NCI-H2107 treated with DMSO at 0.1 percent for 48 hours (cell line): ENCODE data around the gene PDE4C.

Source experiments
- DNase-seq: peaks from one replicate; lab custom pipeline; 2025; ENCODE audit not compliant: unreplicated experiment; lab: John Stamatoyannopoulos, UW

The PDE4C gene

DNA sequence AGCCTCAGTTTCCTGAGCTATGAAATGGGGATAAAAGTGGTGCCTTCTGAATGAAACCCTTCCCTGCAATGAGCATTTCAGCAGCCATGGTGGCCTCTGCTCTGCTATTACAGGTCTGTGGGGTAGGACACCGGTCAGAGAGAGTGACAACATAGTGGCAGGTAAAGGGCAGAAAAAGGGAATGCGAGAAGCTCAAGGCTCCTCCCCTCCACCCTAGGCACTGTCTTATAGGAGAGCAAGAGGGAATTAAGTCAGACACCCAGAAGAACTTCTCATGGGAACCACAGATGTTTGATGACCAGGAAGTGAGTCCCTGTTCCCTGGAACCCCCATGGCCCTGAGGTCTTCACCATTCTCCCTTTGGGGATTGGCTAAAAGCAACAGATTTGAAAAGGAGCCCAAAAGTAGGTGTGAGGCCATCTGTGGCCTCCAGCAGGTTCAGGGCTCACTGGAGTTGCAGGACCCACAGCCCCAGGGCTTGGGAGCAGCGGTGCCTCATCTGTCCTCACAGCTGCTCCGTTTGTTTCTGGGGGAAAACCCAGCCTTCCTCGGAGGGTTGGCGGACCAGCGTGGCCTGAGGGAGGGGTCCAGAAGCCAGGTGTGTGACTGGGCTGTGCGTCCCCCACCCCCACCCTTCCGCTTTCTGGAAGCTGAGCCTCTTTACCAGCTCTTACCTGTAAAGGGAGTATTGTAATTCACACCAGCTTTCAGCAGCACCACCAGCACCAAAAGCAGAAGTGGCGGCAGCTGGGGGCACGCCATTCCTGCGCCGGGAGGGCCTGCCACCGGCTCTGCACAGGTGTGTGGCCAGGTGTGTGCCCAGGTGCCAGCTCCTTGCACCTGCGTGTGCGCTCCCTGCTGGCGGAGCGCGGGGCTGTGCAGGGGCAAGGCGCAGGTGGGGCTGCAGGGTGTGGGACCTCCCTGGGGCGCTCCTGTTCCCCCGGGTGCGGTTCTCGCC, 28.6 kb upstream of the PDE4C start:
- DNase-seq, result peak; percentile 53

DNA sequence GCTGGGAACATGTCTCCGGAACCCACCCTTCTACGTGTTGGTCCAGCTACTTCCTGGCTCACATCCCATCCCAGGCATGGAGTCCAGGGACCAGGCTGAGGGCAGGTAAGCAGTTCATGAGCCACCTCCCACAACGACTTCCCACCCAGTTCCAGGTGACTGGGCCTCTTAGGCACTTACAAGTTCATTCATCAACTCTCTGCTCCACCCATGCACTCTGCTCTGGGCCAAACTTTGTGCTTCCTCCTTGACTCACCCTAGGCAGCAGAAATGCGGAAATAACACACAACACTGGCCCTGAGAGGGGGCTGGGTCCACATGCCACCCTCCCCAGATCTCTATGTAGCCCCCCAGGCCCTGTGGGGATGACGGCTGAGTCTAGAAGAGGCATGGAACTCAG, 27.5 kb upstream of the PDE4C start:
- no peak for DNase-seq

DNA sequence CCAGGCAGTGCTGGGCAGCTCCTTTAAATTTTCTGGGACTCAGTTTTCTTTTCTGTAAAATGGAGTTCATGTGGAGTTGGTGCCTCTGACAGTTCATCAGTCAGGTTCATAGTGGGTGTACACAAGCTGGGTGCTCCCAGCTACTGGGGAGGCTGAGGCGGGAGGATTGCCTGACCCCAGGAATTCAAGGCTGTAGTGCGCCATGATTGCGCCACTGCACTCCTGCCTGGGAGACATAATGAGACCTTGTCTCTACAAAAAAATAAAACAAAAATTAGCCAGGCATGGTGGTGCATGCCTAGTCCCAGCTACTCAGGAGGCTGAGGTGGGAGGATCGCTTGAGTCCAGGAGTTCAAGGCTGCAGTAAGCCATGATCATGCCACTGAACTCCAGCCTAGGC, 26.9 kb upstream of the PDE4C start:
- no peak for DNase-seq

DNA sequence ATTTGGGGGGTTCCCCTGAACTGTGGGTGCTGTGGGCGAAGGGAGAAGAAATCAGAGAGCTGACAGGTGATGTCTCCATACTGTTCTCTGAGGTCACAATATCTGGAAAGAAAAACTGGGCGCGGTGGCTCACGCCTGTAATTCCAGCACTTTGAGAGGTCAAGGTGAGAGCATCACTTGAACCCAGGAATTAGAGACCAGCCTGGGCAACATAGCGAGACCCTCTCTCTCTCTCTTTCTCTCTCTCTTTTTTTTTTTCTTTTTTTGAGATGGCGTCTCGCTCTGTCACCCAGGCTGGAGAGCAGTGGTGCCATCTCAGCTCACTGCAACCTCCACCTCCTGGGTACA, 26.1 kb upstream of the PDE4C start:
- DNase-seq, result no peak

DNA sequence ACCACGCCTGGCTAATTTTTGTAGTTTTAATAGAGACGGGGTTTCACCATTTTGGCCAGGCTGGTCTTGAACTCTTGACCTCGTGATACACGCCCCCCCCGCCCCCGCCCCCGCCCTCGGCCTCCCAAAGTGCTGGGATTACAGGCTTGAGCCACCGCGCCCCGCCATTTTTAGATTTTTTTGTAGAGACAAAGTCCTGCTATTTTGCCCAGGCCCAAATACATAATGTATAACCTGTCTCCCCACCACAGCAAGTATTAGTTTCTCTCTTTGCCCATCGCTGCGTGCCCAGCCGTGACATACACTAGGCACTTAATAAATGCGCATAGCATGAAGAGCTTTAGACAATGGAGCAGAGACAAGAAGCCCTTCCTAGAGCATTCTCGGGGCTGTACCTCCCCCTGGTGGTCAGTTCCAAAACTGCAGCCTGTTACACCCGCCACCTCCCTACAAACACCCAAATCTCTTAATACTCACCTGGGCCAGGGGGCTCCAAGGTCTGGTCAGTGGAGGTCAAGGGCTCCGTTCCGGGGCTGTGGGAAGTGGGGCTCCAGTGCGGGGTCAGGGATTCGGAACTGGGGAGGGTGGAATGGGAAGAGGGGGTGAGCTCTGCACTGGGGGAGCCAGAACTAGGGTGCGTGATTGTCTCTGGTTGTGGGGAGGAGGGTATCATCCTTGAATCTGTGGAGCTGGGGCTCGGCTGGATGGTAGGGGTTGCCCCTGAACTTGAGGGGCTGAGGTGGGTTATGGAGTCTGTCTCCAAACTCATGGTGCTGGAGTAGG, 25.5 kb upstream of the PDE4C start:
- peak; percentile 29 for DNase-seq

DNA sequence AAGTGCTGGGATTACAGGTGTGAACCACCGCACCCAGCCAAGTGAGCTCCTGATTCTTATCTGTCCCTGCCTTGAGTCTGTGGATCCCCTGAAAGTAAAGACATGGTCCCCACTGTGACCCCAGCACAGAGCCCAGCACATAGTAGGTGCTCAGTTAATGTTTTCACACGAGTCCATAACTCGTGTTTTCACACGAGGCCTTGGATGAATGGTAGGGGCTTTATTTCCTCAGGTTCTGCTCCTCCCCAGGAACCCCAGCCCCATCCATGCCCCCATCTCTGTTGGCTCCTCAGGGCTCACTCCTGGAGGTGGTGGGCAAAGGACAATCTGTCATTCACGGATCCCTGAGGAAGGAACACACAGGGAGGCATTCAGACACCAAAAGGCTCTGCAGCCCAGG, 23.6 kb upstream of the PDE4C start:
- no peak for DNase-seq

DNA sequence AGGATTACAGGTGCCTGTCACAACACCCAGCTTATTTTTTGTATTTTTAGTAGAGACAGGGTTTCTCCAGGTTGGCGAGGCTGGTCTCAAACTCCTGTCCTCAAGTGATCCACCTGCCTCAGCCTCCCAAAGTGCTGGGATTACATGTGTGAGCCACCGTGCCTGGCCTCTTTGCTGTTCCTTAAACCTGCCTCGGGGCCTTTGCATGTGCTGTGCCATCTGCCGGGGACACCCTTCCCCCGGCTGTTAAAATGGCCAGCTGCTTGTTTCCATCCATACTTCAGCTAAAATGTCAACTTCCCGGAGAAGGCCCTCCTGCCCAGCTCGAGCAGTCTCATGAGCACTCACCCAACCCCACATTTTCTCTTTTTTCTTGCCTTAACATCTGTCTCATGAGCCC, 19.1 kb upstream of the PDE4C start:
- no peak for DNase-seq

DNA sequence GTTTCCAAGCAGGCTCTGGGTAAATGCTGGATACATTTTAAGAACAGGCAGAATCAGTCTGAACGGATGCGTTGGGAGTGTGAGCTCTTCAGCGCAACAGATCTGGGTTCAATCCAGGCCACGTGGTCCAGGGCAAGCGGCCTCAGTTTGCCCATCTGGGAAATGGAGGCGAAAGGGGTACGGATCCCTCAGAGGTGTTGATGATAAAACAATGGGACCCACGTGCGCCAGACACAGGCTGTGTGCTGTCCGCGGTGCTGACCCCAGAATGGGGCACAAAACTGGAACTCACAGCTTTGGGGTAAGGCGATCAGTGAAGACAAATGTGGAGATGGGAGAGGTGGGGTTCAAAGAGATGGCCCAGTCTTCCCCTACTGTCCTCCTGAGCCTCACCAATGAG, 13.1 kb upstream of the PDE4C start:
- no peak for DNase-seq

DNA sequence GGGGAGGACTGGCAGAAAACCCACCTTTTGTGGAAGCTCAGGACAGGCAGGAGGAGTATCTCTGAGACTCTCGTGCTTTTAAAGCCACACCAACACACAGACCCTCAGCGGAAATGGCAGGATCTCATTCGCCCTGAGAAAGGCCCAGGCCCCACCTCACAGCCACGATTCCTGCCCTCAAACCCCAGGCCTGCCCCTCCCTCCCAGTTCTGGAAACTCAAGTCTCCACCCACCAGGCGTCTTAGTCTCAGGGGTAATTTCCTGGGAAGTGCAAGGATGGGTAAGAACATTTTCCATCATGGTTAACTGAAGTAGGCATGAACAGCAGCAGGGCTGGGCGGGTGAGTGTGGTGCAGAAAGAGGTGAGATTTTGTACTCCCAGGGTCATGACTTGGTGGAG, 8.0 kb upstream of the PDE4C start:
- DNase-seq, result no peak

DNA sequence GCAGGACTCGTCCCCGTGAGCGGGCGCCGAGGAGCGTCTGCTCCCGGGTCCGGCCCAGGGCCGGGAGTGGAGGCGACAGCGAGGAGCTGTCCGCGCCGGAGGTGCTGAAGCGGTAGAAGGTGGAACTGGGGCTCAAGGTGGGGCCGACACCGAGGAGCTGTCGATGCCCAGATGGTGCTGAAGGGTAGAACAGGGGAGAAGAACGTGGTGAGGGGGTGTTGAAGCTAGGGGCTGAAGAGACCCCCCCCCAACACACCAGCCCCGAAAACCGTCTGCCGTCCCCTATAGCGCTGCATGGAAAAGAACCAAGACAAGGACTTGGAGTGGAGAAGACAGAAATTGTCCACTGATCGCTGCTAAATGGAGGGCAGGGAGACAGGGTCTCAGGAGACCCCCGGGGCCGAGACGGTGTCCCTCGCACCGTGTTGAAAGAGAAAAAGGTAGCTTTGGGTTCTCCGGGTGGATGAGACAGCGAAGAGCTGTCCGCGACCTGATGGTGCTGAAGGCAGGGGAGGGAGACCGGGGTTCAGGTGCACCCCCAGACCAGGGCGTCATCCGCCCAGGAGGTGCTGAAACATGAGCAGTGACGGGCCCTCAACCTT, 7.1 kb upstream of the PDE4C start:
- DNase-seq, result no peak

DNA sequence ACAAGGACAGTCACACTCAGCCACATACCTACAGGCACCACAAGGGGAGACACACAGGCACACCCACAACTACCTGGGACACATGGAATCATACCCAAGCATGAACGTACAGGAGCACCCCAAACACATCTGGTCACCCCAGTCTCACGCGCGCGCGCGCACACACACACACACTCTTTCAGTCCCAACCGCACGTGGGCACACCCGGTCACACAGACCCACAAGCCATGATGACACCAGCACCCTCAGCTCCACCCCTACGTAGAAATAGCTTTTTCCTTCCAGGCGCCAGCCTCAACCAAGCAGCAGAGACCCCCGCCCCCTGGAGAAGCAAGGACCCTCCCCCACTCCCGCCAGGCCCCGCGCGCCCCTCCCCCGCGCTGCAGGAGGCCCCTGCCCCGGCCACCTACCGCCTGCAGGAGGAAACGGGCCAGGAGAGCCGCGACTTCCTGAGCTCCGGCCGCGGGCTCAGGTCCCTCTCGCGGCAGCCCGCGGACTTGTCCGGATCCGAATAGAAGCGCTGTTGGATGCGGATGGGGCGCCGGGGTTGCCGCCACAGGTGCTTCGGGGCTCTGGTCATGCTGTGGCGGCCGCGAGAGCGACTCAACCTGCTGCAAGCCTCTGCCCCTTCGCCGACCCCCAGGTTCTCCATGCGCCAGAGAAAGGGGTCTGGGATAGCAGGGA, 6.4 kb upstream of the PDE4C start:
- DNase-seq, result no peak

DNA sequence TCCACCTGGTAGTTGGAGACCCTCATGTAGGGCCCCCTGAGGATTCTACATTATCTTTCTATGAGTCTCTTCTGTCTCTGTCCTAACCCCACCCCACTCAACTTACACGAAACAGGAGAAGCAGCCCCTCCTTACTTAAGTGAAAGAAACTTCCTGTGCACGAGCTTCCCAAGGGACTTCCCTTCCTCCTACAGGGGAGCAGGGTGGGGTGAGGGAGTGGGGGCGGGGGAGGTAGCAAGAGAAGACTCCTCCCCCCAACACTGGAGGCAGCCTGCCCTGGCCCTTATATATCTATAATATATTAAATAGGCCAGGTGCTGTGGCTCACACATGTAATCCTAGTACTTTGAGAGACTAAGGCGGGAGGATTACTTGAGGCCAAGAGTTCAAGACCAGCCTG, 5.5 kb upstream of the PDE4C start:
- DNase-seq, result no peak

DNA sequence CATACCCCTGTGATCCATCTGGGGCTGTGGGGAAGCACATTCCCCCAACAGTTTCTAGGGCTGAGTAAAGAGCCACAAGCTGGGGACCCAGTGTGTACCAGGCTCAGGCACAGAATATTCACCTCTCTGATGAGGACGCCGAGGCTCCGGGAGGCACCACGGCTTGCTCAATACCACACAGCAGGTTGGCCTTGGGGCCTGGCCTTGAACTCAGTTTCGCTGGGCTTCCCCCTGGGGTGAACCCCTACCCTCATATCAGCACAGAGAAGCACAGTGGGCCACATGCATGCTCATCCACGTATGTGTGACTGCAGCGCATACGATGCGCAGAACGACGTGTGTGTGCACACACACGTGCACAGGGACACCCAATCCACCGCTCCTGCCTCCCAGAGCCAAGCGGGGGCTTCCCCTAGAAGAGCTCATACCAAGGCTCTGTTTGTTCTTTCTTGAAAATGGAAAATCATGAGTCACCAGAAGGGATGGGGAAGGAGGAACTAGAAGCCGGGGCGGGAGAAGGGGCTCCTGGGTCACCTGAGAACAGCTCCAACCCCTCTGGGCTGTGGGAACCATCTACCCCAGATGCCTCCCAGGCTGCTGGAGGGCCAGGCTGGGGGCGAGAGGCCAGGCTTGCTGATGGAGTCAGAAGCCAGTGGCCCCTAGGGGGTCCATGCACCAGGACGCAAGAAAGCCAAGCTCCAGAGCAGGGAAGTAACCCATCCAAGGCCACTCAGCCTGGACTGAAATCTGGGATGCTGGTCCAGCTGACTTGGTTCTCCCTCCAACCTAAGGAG, 4.9 kb upstream of the PDE4C start:
- no peak for DNase-seq

DNA sequence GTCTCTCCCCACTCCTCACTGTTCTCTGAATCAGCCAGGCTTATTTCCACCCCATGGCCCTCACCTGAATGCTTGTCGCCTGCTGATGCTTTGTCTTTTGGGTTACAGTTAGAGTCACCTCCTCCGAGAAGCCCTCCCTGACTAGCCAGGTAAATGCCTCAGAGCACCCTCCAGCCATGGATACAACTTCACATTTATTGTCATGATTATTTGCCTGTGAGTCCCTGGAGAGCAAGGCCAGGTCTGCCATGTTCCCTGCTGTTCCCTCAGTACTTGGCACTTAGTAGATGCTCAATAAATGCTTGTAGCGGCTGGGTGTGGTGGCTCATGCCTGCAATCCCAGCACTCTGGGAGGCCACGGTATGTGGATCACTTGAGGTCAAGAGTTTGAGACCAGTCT, 3.7 kb upstream of the PDE4C start:
- DNase-seq, result no peak

DNA sequence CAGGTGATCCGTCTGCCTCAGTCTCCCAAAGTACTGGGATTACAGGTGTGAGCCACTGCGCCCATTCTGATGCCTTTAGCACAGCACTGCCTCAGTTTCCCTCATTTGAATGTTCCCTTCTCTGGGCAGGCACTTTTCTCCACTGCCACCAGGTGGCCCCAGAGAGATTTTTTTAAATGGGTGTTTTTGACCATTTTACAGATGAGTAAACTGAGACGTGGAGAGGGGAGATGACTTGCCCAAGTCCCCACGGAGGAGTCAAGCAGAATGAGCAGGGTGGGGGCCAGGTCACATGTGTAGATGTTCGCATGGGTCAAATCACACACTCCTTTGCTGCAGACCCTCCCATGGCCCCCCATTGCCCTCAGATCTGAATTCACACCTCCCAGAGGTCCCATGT, 3.2 kb upstream of the PDE4C start:
- DNase-seq, result no peak

DNA sequence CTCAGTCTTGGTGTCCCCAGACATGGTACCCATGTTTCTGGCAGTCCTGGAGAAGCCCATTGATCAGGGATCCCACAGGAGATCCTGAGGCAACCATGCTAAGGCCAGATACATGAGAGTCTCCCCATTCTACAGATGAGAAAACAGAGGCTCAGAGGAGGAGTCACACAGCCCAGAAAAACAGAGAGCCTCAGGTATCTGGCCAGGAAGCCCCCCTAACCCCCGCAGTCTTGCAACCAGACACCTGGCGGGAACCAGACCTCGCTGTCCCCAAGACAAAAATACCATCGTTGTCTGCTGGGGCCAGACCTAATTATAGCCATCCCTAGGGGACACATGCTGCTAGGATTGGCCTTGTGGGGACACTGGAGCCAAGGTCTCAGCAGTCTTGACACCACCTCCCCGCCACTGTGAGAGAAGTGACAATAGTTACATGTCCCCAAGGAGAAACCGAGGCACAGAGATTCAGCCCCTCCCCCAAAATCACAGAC, 1.6 kb upstream of the PDE4C start:
- DNase-seq, result no peak

DNA sequence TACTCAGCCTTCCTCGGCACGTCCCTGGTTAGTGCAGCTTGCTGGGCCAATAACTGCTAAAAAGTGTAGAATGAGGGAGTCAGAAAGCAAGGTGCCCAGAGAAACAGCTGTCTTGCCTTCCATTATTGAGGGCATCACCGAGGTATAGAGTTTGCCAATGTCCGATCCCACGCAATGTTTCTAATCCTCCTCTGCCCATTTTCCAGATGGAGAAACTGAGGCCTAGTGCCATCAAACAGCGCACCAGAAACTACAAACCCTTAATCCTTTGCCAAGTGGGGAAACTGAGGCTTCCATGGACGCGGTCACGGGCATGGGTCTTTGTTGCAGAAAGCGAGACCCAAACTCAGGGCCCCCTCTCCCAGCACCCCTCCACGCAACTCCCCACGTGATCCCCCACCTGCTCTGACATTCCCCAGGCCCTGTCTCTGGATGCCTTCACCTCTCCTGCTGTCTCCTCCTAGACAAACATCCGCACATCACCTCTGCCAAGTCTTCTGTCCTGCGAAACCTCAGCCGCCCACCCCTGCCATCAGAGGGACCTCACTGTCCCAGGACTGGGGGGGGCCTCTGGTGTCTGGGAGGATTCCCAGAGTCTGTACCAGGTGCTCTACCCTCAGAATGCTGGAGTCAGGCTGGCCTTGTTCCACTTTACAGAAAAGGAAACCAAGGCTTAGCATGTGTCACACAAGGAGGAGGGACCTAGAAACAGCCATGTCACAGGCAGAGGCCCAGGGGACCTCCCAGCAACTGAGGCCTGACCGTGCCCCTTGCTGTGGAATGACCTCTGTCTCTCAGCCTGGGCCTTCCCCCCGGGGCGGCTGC, 930 bp upstream of the PDE4C start:
- no peak for DNase-seq

DNA sequence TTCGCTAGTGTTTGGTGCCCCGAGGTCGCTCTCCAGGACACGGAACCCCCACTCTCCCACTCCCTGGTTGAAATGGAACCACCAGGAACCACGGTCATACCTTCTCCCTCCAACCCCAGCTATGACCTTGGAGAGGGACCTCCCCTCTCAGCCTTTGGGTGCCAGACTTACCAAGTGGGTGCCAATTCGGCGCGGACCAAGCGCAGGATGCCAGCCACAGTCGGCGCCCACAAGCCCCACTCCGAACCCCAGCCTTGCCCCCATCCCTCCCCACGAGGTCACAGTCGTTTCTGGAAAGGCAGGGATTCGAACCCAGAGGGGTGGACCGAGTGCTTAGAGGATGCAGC, 910 bp downstream of the PDE4C start:
- DNase-seq, result no peak

DNA sequence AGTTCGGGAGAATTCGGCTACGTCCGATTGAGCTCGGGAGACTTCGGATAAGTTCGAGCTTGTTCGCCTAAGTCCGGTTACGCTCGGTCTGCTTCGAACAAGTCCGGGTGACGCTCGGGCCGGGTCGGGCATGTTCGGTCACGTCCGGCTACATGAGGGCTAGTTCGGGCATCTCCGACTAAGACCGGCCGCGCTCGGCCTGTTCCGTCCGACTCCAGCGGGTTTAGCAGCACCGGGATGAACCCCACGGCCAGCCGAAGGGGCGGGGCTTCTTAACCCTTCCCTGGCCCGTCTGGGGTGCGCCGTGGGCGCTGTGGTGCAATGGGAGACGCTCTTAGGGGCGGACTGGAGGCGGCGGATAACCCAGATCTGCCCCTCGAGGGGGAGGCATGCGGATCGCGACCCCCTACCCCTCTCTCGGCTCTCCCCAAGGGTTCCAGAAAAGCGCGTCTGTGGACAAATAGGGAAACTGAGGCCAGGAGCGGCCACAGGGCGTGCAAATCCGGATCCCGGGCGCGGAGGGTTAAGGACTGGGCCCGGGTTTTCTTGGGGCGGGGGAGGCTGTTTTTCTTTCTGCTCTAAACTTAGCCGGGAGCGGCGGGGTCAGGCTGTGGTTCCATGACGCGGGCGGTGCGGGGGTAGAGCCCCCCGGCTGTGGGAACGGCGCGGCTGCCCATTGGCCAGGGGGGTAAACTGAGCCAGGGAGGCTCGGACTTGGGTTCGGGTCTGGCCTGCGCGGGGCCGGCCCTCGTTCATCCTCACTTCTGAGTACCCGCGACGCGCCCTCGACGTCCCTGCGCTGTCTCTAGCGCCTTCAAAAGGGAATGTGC, 1.5 kb downstream of the PDE4C start:
- DNase-seq, result peak; percentile 61
